ENCODE data around the gene EXOSC6. TPM values are rescaled to one million over a fixed set of nuclear protein-coding genes. Genes with fewer than 3 reads are reported as not detected.

Gene EXOSC6
- total RNA-seq, 2 donors from 2014 or later: 29.7 to 44.9 TPM

- intact Hi-C loops (cut with DNase I): no loop called here
- H3K36me3 ChIP-seq: peaks cover 18 to 37% of the 10 kb centered on the region in 2 donors
Measured at GRCh38 chr16:70258065-70258464, 6.3 kb upstream of the EXOSC6 start.

GRCh38 chr16:70257391-70257790, 5.7 kb upstream of the EXOSC6 start:
- Histone ChIP-seq H3K27me3 (replicated peaks; ENCODE audit: insufficient read depth) (no peaks in the 10 kb centered on the region), H3K9me3 (no peaks in the 10 kb centered on the region), H3K36me3 (peaks cover 17 to 34% of the 10 kb centered on the region in 2 donors), H3K27ac (no peak overlapping the region), H3K4me1 (replicated peaks) (no peaks in the 10 kb centered on the region), H3K4me3 (no peak overlapping the region)
- intact Hi-C loops (cut with DNase I): no loop called here
- WGBS: 68% methylated on average over 4 of the region's 4 CpGs
- TF ChIP-seq POLR2AphosphoS5 (IDR thresholded peaks at IDR 0.05): no peak
- TF ChIP-seq, protein P1, sequence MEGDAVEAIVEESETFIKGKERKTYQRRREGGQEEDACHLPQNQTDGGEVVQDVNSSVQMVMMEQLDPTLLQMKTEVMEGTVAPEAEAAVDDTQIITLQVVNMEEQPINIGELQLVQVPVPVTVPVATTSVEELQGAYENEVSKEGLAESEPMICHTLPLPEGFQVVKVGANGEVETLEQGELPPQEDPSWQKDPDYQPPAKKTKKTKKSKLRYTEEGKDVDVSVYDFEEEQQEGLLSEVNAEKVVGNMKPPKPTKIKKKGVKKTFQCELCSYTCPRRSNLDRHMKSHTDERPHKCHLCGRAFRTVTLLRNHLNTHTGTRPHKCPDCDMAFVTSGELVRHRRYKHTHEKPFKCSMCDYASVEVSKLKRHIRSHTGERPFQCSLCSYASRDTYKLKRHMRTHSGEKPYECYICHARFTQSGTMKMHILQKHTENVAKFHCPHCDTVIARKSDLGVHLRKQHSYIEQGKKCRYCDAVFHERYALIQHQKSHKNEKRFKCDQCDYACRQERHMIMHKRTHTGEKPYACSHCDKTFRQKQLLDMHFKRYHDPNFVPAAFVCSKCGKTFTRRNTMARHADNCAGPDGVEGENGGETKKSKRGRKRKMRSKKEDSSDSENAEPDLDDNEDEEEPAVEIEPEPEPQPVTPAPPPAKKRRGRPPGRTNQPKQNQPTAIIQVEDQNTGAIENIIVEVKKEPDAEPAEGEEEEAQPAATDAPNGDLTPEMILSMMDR (IDR thresholded peaks at IDR 0.05): no peak
- no peak for TF ChIP-seq POLR2A (IDR thresholded peaks at IDR 0.05)
- DNase-seq (ENCODE audit: low spot score): no peak

More at GRCh38 chr16:70258065-70258464, 6.3 kb upstream of the EXOSC6 start:
- TF ChIP-seq POLR2A (IDR thresholded peaks at IDR 0.05) (no peak), POLR2AphosphoS5 (IDR thresholded peaks at IDR 0.05) (no peak)
- TF ChIP-seq, protein P1 (IDR thresholded peaks at IDR 0.05): no peak
- Histone ChIP-seq H3K4me1 (replicated peaks) (no peaks in the 10 kb centered on the region), H3K9me3 (no peaks in the 10 kb centered on the region), H3K27me3 (replicated peaks; ENCODE audit: insufficient read depth) (no peaks in the 10 kb centered on the region), H3K27ac (no peak overlapping the region), H3K4me3 (no peak overlapping the region)
- WGBS: 93% methylated on average over 14 of the region's 14 CpGs
- no peak for DNase-seq (ENCODE audit: low spot score)

DNA sequence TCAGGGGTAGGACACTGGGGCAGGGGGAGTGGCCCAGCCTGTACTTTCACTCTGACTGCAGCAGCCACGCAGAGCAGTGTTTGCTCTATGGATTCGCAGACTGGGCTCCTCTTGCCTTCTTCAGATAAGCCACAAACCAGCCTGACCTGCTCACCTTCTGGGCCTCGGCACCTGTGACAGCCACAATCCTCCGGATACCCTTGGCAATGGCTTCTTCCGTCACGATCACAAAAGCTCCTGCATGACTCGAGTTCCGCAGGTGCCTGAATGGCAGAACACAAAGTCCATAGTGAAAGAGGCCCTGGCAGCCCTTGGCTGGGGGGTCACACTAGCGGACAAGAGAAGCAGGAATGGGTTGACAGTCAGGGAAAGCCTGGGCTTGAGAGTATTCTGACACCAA, 3.8 kb upstream of the EXOSC6 start:
- Histone ChIP-seq H3K4me3 (no peak overlapping the region), H3K36me3 (peaks cover 10 to 25% of the 10 kb centered on the region in 2 donors), H3K27ac (no peak overlapping the region), H3K4me1 (replicated peaks) (no peaks in the 10 kb centered on the region), H3K9me3 (no peaks in the 10 kb centered on the region), H3K27me3 (replicated peaks; ENCODE audit: insufficient read depth) (no peaks in the 10 kb centered on the region)
- intact Hi-C loops (cut with DNase I): no loop called here
- 90% methylated on average over 9 of the region's 9 CpGs for WGBS
- DNase-seq (ENCODE audit: low spot score): no peak
- TF ChIP-seq, protein P1 (IDR thresholded peaks at IDR 0.05): no peak
- TF ChIP-seq POLR2A (IDR thresholded peaks at IDR 0.05) (no peak), POLR2AphosphoS5 (IDR thresholded peaks at IDR 0.05) (no peak)

DNA sequence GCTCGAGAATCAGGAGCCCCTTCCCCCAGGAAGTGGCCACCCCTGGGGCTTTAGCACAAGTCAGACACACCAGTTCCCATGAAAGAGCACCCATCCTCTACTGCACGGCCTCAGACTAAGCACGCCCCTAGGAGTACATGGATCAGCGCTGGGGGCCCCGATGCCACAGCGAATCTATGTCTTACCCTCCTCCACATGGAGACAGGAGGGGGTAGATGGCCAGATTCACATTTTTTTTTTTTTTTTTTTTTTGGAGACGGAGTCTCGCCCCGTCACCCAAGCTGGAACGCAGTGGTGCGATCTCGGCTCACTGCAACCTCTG, 3.2 kb upstream of the EXOSC6 start:
- no peak for TF ChIP-seq POLR2AphosphoS5 (IDR thresholded peaks at IDR 0.05)
- TF ChIP-seq, protein P1 (IDR thresholded peaks at IDR 0.05): no peak
- no peak for TF ChIP-seq POLR2A (IDR thresholded peaks at IDR 0.05)
- Histone ChIP-seq H3K27me3 (replicated peaks; ENCODE audit: insufficient read depth) (no peaks in the 10 kb centered on the region), H3K27ac (no peak overlapping the region), H3K4me3 (no peak overlapping the region), H3K9me3 (no peaks in the 10 kb centered on the region), H3K36me3 (peaks cover 10 to 25% of the 10 kb centered on the region in 2 donors), H3K4me1 (replicated peaks) (peaks cover 2% of the 10 kb centered on the region)
- 95% methylated on average over 12 of the region's 12 CpGs for WGBS
- intact Hi-C loops (cut with DNase I): no loop called here
- DNase-seq (ENCODE audit: low spot score): no peak

- intact Hi-C loops (cut with DNase I): no loop called here
- Histone ChIP-seq H3K36me3 (peaks cover 10 to 25% of the 10 kb centered on the region in 2 donors), H3K27ac (no peak overlapping the region), H3K4me3 (no peak overlapping the region), H3K27me3 (replicated peaks; ENCODE audit: insufficient read depth) (no peaks in the 10 kb centered on the region), H3K9me3 (no peaks in the 10 kb centered on the region), H3K4me1 (replicated peaks) (peaks cover 8% of the 10 kb centered on the region)
- 92% methylated on average over 9 of the region's 9 CpGs for WGBS
- TF ChIP-seq, protein P1 (IDR thresholded peaks at IDR 0.05): no peak
- no peak for DNase-seq (ENCODE audit: low spot score)
Measured at GRCh38 chr16:70254180-70254964, 2.6 kb upstream of the EXOSC6 start.
